Measurements from ENCODE around the gene LRRC30.

LRRC30 gene

DNA sequence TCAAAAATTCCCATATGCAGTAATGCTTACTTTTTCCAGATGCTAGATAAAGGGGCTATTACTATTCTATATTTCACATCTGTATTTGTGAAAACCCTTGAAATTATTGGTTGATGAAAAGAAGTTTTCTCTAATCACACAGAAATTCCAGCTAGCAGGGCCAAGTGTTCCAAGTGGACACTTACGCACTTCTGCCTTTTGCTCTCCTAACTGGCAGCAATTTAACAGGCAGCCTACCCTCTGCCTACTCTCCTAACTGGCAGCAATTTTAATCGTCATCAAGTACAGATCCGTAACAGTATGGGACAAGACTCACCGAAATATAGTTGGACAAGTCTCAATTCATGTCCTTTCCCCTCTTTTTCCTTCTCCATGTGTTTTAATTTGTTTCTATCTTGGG lies 12.0 kb downstream of the LRRC30 start:
- DNase-seq: no peak

DNA sequence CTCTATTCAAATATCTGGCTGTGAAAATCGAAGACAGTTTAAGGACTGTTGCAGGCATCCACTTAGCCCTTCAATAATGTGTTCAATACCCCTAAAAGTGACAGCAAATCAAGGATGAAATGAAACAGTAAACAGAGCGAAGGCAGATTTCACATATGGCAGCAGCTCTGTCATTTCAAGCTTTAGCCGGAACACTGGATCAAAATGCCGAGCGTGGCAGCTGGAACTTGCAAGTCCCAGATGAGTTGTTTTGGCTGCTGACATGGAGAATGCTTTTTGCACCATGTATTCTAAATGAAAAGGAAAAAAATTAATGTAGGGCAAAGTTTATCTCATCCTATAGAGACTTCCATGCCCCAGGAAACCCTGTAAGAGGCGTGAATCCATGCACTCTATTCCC lies 18.0 kb downstream of the LRRC30 start:
- DNase-seq: no peak

DNA sequence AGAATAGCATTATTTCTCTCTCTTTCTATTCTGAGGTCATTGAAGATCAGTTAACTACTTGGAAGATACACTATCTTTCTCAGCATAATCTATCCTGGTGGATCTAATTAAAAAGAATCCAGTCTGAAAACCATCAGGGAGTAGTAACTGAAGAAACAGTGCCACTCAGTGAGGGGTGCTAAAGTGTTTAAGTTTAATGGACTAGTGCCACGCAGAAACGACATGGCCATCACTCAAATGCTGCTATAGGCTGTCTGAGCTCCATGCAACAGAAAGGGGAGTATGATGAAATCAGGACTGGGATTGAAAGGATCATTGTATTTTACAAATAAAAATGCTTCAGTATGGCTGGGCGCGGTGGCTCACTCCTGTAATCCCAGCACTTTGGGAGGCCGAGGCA lies 23.3 kb downstream of the LRRC30 start:
- no peak for DNase-seq

DNA sequence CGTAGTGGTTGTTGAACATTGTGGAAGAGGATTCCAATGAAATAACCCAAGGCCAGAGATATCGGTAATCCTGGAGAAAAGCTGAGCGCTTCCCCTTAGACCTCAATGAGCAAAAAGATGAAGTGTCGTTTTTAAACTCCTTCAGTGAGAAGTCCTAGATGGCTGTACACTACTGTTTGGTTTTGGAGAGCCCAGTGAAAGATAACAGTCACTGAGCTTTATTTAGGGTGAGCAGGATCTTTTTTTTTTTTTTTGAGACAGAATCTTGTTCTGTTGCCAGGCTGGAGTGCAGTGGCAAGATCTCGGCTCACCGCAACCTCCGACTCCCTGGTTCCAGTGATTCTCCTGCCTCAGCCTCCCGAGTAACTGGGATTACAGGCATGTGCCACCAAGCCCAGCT lies 24.2 kb downstream of the LRRC30 start:
- no peak for DNase-seq

DNA sequence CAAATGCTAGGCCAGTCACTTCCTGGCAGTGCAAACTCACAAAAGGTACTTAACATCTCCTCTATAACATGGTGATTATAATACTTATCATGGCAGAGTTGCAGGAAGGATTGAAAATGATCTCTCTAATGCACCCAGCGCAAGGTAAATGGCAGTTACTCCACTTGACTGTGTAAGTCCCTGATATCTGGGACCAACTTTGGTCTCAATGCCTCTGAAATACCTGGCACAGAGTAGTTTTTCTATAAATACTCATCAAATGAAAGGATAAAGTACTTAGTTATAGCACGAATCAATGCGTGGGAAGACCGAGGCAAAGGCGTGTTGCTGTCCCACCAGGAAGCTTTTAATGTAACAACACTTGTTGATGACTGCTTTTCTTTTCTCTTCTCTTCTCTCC lies 24.8 kb downstream of the LRRC30 start:
- DNase-seq: no peak

DNA sequence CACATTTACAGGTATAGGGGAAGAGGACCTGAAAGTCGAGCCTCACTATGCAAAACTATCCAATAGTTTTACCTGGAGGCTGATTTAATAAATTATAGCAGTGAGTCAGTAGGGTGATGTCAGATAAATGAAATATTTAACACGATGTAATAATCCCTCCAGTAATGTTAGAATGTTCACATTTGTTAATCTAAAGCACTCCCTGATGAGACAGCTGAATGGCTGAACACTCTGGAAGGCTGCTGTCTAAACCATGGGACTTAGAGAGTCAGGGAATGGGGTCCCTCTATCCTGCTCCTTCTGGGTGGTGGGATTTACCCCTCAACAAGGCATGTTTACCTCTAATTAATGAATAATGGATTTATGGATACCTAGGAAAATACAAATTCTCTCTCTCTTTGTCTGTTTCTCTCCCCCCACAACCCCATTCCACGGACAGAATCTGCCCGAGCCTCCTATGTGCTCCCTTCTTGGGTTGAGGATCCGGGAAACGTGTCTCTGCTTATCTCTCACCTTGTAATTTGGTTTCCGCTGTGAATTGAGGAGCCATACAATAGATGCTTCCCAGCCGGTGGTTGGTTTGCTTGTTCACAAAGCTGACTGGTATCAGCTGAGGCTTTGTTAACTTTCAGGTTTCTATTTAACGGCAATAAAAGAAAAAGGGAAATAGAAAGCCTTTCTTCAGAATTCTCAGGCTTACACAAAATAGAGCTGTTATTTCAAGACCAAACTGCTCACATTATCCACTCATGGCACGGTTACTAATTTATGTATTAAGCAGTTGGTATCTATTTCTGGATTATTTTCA lies 25.9 kb downstream of the LRRC30 start:
- DNase-seq: no peak

DNA sequence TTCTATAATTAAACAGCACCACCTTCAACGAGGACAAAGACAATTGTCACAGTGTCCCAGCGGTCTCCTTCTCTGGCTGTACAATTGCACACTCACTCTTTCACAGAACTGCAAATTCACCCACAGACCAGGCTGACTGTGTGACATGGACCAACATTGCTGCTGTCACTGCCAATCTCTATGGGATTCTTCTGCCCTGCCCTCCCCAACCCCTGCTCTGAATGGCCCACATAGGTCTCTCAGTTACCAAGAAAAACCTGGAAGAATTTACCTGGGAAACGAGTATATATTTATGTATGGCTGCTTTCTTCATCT lies 26.5 kb downstream of the LRRC30 start:
- no peak for DNase-seq

DNA sequence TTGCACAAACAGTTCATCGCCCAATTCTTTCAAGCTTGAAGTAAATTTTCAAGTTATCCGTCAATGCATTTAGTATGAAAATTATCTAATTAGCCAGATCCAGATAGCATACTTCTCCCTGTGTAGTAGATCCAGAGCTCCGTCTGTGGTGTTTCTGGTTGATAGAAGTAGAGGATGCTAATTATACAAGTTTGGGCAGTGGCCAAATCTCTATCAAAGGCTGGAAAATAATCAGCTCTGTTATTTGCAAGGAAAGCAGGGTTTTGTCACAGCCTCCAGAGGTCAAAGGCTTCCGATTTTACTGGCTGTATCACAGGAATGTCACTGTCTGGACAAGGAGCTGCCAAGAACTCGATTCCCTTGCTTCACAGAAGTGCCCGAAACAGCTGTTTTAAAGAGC lies 28.6 kb downstream of the LRRC30 start:
- no peak for DNase-seq

DNA sequence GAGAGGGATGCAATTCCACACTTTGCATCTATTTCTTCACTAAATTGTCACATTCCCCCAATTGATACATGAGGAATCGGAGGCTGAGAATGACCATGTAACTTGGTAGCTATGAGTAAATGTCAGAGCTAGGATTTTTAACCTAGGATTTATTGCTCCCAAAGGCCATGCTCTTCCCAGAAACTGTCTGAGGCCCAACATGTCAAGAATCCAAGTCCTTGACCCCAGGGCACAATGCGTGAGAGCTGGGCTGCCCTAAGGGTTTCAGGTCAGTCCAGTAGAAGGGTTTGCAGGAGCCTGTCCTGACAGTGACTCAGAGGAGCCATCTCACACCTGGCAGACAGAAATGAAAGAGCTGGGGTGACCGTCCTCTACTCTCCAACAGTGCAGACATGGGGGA lies 30.3 kb downstream of the LRRC30 start:
- no peak for DNase-seq

DNA sequence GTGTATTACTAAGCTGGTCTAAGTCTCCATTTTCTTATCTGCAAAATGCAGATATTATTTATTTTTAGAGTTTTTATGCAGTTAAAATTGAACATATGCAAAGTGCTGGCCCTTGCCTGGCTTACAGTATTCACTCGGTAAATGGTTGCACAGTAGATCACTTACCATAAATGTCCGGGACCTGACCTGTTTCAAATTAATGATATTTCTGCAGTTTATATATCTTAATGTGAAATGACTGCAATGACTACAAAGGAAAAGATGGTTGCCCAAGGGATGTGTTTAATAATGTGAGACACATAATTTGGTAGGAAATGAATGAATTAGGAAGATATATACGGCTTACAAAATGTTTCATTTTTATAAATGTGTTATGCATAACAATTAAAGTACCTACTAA lies 37.1 kb downstream of the LRRC30 start:
- DNase-seq: no peak

DNA sequence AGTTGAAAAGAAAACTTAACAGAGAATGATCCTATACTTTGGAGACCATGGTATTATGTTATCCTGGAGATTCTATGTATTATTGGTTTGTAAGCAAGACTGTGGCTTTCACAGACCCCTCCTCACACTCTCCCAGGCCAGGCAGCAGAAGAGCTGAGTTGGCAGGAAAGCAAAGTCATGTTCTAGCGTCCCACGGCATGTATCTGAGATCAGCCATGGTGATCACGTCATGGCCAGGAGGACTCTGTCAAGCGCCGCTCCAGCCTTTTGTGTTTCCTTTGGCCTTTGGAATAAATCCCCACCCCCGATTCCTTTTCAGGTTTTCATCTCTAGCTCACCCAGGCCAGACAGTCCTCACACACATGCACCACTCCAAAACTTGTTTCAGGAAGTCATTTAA lies 39.1 kb downstream of the LRRC30 start:
- DNase-seq: no peak

DNA sequence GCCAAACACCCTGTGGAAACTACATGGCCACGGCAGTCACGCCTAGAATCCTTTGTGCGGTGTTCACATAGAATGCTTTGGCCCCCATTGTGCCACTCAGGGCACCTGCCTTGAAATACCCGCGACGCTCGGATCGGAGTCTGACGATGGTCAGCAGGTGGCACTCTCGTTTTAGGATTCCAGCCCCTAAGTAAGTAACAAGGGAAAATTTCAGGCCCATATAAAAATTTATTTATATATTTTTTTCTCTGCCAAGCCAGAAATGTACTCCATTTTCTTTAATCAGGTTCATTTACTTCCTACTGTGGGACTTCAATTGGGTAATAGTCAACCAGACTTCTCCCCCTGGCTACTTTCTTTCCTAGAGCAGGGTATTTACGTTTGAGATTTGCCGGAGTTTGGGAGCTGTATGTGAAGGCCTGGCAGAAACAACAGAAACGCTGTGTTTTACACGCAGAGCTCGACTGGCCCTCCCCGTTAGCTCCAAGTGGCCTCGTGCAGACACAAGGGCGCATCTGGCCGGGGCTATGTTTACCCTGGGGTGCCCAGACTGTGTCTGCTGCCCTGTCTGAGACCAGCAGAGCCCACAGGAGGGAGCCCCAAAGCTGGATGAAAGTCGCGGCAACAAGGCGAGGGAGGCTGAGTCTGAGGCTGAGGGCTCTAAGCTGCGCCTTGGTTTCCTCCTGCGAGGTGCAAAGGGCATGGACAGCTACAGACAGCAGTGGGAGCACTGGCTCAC lies 41.6 kb downstream of the LRRC30 start:
- no peak for DNase-seq

DNA sequence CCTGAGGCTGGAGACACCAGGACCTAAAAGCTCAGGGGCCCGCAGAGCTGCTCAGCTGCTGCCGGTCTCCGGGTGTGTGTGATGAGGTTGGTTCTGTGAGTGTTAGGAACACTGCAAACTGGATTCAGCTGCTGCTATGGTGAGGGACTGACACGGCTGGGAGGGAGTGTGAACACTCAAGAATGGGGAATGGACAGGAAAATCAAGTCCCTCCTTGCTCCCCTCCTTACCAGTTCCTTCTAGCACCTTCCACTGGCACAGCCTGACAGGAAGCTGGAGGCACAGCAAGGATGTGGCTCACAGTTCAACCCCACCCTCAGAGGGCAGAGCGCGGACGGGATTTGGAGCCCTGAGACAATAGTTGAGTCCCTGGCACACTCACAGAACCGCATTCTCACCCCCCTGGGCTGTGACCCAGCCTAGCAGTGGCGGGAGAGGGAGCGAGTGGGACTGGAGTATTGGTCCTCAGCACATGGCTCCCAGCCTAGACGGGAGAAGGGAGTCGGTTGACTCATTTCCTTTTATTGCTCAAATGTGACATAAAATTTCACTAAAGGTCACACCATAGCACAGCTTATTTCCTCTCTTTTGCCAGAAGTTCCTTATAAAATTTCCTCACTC lies 42.5 kb downstream of the LRRC30 start:
- no peak for DNase-seq

DNA sequence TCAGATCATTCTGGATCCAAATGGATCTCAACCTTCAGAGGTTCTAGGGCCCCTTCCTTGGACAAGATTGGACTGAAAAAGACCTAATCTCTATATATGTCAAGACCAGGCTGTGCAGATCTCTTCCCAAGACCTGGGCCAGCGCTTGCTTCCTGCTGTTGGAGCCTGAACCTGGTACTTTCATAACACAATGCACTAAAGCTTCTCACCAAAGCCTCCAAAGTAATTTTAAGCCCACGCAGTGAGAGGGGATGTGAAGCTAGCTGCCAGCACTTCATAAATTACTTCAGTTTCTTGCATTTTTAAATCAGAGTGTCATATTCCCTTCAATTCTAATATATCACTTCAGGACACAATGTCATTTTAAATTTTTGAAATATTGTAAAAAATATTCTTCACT lies 50.7 kb downstream of the LRRC30 start:
- DNase-seq: no peak
